ENCODE measurements around the gene MS4A18. TPM values are rescaled to one million over a fixed set of nuclear protein-coding genes. Genes with fewer than 3 reads are reported as not detected.

The MS4A18 gene
- total RNA-seq, 1 donor from 2014 or later, result not detected

DNA sequence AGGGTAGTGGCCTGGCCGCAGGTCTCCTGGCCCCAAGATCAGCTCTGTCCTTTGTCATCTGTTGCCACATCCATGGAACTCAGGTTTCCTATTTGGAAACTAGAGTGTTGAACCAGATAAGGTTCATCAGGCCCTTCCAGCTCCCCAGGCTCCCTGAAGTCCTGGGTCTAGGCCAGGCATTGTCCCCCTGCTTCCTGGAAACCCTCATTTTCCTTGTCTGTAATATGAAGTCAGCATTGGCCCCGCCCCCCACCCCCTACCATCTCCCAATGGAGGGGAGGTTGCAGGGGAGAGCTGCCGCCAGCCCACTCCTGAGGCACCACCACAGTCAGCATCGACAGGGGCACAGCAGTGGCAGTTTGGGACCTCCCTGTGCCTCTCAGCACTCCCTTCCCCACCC is 51.6 kb downstream of the MS4A18 start:
- peaks cover 8% of the 10 kb centered on the region for H3K27me3 Mint-ChIP-seq (ENCODE audit: insufficient read depth)
- intact Hi-C loops (cut with micrococcal nuclease), result loop anchor here (5.0 to 10.0 kb wide), 2 partner anchors 56 to 409 kb away; no protein-coding TSS in a partner anchor
- no peaks in the 10 kb centered on the region for H3K36me3 Mint-ChIP-seq (ENCODE audit: low read depth)
- H3K27ac Mint-ChIP-seq, result no peak overlapping the region
- no peaks in the 10 kb centered on the region for H3K9me3 Mint-ChIP-seq
- no peak overlapping the region for H3K4me3 Mint-ChIP-seq
- peaks cover 5% of the 10 kb centered on the region for H3K4me1 Mint-ChIP-seq (ENCODE audit: low read depth)
- no peak for DNase-seq (ENCODE audit: low spot score)

DNA sequence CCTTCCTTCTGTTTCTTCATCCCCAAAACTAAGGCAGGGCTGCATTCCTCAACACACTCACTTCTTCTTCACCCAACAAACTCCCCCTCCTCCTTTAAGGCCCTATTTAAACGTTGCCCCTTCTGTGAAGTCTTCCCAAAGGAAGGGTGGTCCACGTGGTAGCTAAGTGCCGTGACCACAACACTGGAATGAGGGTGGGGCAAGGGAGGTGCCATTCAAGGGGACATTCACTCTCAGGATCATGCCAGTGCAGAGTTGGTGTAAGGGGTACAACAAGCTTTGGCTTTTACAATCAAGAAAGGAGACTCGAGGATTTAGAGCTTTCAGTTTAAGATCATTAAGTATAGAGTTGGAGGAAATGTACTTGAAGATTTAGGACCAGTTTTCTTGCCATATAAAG is 52.6 kb downstream of the MS4A18 start:
- intact Hi-C loops (cut with micrococcal nuclease), result loop anchor here (5.0 to 10.0 kb wide), 2 partner anchors 55 to 408 kb away; no protein-coding TSS in a partner anchor
- peaks cover 5% of the 10 kb centered on the region for H3K4me1 Mint-ChIP-seq (ENCODE audit: low read depth)
- no peaks in the 10 kb centered on the region for H3K9me3 Mint-ChIP-seq
- H3K27me3 Mint-ChIP-seq (ENCODE audit: insufficient read depth), result peaks cover 8% of the 10 kb centered on the region
- no peaks in the 10 kb centered on the region for H3K36me3 Mint-ChIP-seq (ENCODE audit: low read depth)
- no peak overlapping the region for H3K27ac Mint-ChIP-seq
- no peak overlapping the region for H3K4me3 Mint-ChIP-seq
- no peak for DNase-seq (ENCODE audit: low spot score)

DNA sequence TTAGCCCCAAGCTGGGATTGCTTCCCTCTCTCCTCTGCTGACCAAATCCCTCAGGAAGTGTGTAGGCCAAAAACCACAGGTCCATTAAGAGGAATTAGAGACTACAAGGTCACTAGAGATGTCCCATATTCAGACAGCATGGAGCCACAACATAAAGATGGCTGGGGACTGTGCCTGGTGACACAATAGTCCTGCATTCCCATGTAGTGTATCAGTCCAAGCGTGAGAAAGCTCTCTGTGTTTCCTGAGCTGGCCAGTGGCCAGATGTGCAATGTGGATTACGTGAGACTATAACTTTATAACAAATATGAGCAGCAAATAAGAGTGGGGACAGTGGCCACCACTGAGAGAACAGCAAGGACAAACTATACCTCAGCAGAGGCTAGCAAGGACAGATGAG is 53.1 kb downstream of the MS4A18 start:
- H3K9me3 Mint-ChIP-seq, result no peaks in the 10 kb centered on the region
- peaks cover 5% of the 10 kb centered on the region for H3K4me1 Mint-ChIP-seq (ENCODE audit: low read depth)
- DNase-seq (ENCODE audit: low spot score), result no peak
- intact Hi-C loops (cut with micrococcal nuclease), result loop anchor here (5.0 to 10.0 kb wide), 2 partner anchors 55 to 407 kb away; no protein-coding TSS in a partner anchor
- H3K27me3 Mint-ChIP-seq (ENCODE audit: insufficient read depth), result peaks cover 8% of the 10 kb centered on the region
- no peak overlapping the region for H3K4me3 Mint-ChIP-seq
- no peaks in the 10 kb centered on the region for H3K36me3 Mint-ChIP-seq (ENCODE audit: low read depth)
- H3K27ac Mint-ChIP-seq, result no peak overlapping the region

- intact Hi-C loops (cut with micrococcal nuclease), result no loop called here
Measured at GRCh38 chr11:60780065-60780464, 55.5 kb downstream of the MS4A18 start.

GRCh38 chr11:60780774-60781173 is 56.3 kb downstream of the MS4A18 start:
- no peaks in the 10 kb centered on the region for H3K9me3 Mint-ChIP-seq
- H3K4me3 Mint-ChIP-seq, result no peak overlapping the region
- H3K4me1 Mint-ChIP-seq (ENCODE audit: low read depth), result no peaks in the 10 kb centered on the region
- peaks cover 6% of the 10 kb centered on the region for H3K27me3 Mint-ChIP-seq (ENCODE audit: insufficient read depth)
- no peak for DNase-seq (ENCODE audit: low spot score)
- intact Hi-C loops (cut with micrococcal nuclease), result no loop called here
- H3K36me3 Mint-ChIP-seq (ENCODE audit: low read depth), result no peaks in the 10 kb centered on the region
- no peak overlapping the region for H3K27ac Mint-ChIP-seq

More at GRCh38 chr11:60780065-60780464, 55.5 kb downstream of the MS4A18 start:
- Mint-ChIP-seq H3K4me3 (no peak overlapping the region), H3K27ac (no peak overlapping the region), H3K27me3 (ENCODE audit: insufficient read depth) (peaks cover 5% of the 10 kb centered on the region), H3K9me3 (no peaks in the 10 kb centered on the region), H3K36me3 (ENCODE audit: low read depth) (no peaks in the 10 kb centered on the region), H3K4me1 (ENCODE audit: low read depth) (peaks cover 5% of the 10 kb centered on the region)
- no peak for DNase-seq (ENCODE audit: low spot score)

DNA sequence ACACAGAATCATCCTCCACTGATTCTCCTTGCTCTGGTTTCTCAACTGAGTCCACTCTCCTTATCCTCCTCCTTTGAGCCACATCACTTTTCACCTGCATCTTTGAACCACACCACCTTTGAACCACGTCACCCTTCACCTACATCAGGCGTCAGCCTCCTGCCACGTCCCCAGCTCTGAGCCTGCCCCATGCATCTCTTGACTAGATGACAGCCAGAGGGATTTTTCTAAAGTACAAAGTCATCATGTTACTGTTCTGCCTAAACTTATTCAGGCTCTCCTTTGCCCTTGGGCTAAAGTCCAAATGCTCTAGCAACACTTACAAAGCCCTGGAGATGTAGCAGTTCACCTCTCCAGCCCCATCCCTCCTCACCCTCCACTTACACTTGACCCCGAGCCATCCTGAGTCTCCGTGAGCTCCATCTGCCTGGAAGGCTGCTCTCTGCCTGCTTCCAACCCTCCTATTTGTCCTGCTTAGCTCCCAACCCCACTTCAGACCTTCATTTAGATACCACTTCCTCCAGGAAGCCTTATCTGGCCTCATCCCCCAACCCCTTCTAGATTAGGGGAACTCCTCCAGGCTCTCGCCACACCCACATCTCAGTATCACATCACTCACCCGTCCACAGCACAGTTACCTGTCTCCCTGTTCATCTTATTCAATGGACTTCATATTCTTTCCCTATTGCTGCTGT is 56.9 kb downstream of the MS4A18 start:
- Mint-ChIP-seq H3K4me1 (ENCODE audit: low read depth) (no peaks in the 10 kb centered on the region), H3K27ac (no peak overlapping the region)
- intact Hi-C loops (cut with micrococcal nuclease), result no loop called here

GRCh38 chr11:60781981-60782316 is 57.4 kb downstream of the MS4A18 start:
- intact Hi-C loops (cut with micrococcal nuclease), result no loop called here
- H3K27ac Mint-ChIP-seq, result no peak overlapping the region
- no peak for DNase-seq (ENCODE audit: low spot score)
- H3K4me1 Mint-ChIP-seq (ENCODE audit: low read depth), result no peaks in the 10 kb centered on the region
- no peaks in the 10 kb centered on the region for H3K9me3 Mint-ChIP-seq
- no peaks in the 10 kb centered on the region for H3K36me3 Mint-ChIP-seq (ENCODE audit: low read depth)
- no peak overlapping the region for H3K4me3 Mint-ChIP-seq
- H3K27me3 Mint-ChIP-seq (ENCODE audit: insufficient read depth), result peaks cover 6% of the 10 kb centered on the region

More for the DNA sequence above, 56.9 kb downstream of the MS4A18 start:
- Mint-ChIP-seq H3K27me3 (ENCODE audit: insufficient read depth) (peaks cover 6% of the 10 kb centered on the region), H3K36me3 (ENCODE audit: low read depth) (no peaks in the 10 kb centered on the region), H3K9me3 (no peaks in the 10 kb centered on the region), H3K4me3 (no peak overlapping the region)
- DNase-seq (ENCODE audit: low spot score), result no peak

- no peak for DNase-seq (ENCODE audit: low spot score)
- intact Hi-C loops (cut with micrococcal nuclease), result no loop called here
- H3K4me3 Mint-ChIP-seq, result no peak overlapping the region
- no peak overlapping the region for H3K27ac Mint-ChIP-seq
- H3K4me1 Mint-ChIP-seq (ENCODE audit: low read depth), result no peaks in the 10 kb centered on the region
- no peaks in the 10 kb centered on the region for H3K36me3 Mint-ChIP-seq (ENCODE audit: low read depth)
- peaks cover 2% of the 10 kb centered on the region for H3K27me3 Mint-ChIP-seq (ENCODE audit: insufficient read depth)
- H3K9me3 Mint-ChIP-seq, result no peaks in the 10 kb centered on the region
Measured at GRCh38 chr11:60782393-60783140, 58.0 kb downstream of the MS4A18 start.

DNA sequence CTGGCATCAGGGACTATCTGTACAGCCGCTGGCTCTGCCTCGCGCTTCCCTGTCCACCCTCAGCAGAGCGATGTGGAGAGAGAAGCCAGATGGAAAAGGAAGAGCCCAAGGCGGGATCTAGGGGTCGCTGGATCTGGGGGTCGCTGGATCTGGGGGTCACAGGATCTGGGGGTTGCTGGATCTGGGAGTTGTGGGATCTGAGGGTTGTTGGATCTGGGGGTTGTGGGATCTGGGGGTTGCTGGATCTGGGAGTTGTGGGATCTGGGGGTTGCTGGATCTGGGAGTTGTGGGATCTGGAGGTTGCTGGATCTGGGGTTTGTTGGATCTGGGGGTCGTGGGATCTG is 58.6 kb downstream of the MS4A18 start:
- no peak overlapping the region for H3K27ac Mint-ChIP-seq
- DNase-seq (ENCODE audit: low spot score), result no peak
- no peaks in the 10 kb centered on the region for H3K9me3 Mint-ChIP-seq
- no peaks in the 10 kb centered on the region for H3K36me3 Mint-ChIP-seq (ENCODE audit: low read depth)
- peaks cover 2% of the 10 kb centered on the region for H3K27me3 Mint-ChIP-seq (ENCODE audit: insufficient read depth)
- H3K4me1 Mint-ChIP-seq (ENCODE audit: low read depth), result no peaks in the 10 kb centered on the region
- no peak overlapping the region for H3K4me3 Mint-ChIP-seq
- intact Hi-C loops (cut with micrococcal nuclease), result no loop called here

DNA sequence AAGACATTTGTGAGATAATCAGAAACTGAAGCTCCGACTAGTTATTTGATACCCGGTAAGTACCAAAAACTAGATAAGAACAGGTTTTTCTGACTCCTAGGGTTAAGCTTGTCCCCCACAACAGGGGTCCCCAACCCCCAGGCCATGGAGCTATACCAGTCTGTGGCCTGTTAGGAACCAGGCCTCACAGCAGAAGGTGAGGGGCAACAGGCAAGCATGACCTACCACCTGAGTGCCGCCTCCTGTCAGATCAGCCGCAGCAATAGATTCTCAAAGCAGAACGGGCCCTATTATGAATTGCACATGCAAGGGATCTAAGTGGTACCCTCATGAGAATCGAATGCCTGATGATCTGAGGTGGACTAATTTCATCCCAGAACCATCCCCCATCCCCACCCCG is 59.4 kb downstream of the MS4A18 start:
- no peak overlapping the region for H3K27ac Mint-ChIP-seq
- no peaks in the 10 kb centered on the region for H3K9me3 Mint-ChIP-seq
- no peak overlapping the region for H3K4me3 Mint-ChIP-seq
- DNase-seq (ENCODE audit: low spot score), result no peak
- H3K4me1 Mint-ChIP-seq (ENCODE audit: low read depth), result no peaks in the 10 kb centered on the region
- peaks cover 2% of the 10 kb centered on the region for H3K27me3 Mint-ChIP-seq (ENCODE audit: insufficient read depth)
- intact Hi-C loops (cut with micrococcal nuclease), result no loop called here
- no peaks in the 10 kb centered on the region for H3K36me3 Mint-ChIP-seq (ENCODE audit: low read depth)

- intact Hi-C loops (cut with micrococcal nuclease), result no loop called here
- Mint-ChIP-seq H3K27ac (no peak within 1 kb of the TSS), H3K4me3 (no peak within 1 kb of the TSS), H3K4me1 (ENCODE audit: low read depth) (no peaks in the 10 kb centered on the region), H3K9me3 (no peaks in the 10 kb centered on the region), H3K36me3 (ENCODE audit: low read depth) (no peaks in the 10 kb centered on the region), H3K27me3 (ENCODE audit: insufficient read depth) (peaks cover 2% of the 10 kb centered on the region)
- DNase-seq (ENCODE audit: low spot score), result no peak
Measured at GRCh38 chr11:60785136-60785535, 60.6 kb downstream of the MS4A18 start, which contains the start of gene MS4A10. Gene MS4A10, plus strand, starts transcription at chr11:60785333. Its CDS starts 5,003 bp downstream, at chr11:60790336.

- intact Hi-C loops (cut with micrococcal nuclease), result no loop called here
- no peak for DNase-seq (ENCODE audit: low spot score)
- Mint-ChIP-seq H3K9me3 (no peaks in the 10 kb centered on the region), H3K4me3 (no peak overlapping the region), H3K36me3 (ENCODE audit: low read depth) (no peaks in the 10 kb centered on the region), H3K27ac (no peak overlapping the region), H3K27me3 (ENCODE audit: insufficient read depth) (peaks cover 2% of the 10 kb centered on the region), H3K4me1 (ENCODE audit: low read depth) (no peaks in the 10 kb centered on the region)
Measured at GRCh38 chr11:60785806-60786361, 61.4 kb downstream of the MS4A18 start.
